Left ventricle myocardium inferior (tissue), 1 donor: Measurements from ENCODE around the gene ADAT2. TPM values are rescaled to one million over a fixed set of nuclear protein-coding genes. Genes with fewer than 3 reads are reported as not detected.

ENCODE experiments used
- DNase-seq: peaks from one replicate; pipeline ENCODE4 v3.0.0-alpha.2; 2020
- H3K27ac ChIP-seq: fragments of 200-600 bp; replicated peaks from 2 replicates; pipeline ENCODE4 v1.8.0; 2021
- H3K27me3 ChIP-seq: fragments of 200-600 bp; 2 replicates; pipeline ENCODE4 v1.8.0; 2021; ENCODE audit warnings: low read depth
- H3K36me3 ChIP-seq: fragments of 200-600 bp; 2 replicates; pipeline ENCODE4 v1.8.0; 2021
- H3K4me1 ChIP-seq: fragments of 200-600 bp; 2 replicates; pipeline ENCODE4 v1.8.0; 2021
- H3K4me3 ChIP-seq: fragments of 200-600 bp; 2 replicates; pipeline ENCODE4 v1.8.0; 2021; ENCODE audit warnings: mild to moderate bottlenecking, moderate library complexity
- H3K9me3 ChIP-seq: fragments of 200-600 bp; replicated peaks from 2 replicates; pipeline ENCODE4 v1.8.0; 2021
- intact Hi-C: fragments of 100-400 bp; cut with micrococcal nuclease; formaldehyde crosslinking; loops from one replicate; pipeline ENCODE4 v1.11.0; 2022
- total RNA-seq: library from RNA; stranded (reverse); fragmentation: NEBNext Ultra II Directional; extraction: Animal tissue kit (Norgen Biotek cat#: 25700); gene quantifications from one replicate; pipeline ENCODE4 v1.2.1, GENCODE V29; 2021
- TF ChIP-seq, protein P1 (sequence below): fragments of 200-600 bp; IDR thresholded peaks from 2 replicates; pipeline ENCODE4 v1.8.0; 2021; ENCODE audit warnings: antibody characterized with exemption, mild to moderate bottlenecking, borderline replicate concordance
- donor health status: DM: no; HTN: yes; CAD: no; lungs with severe emphysema.

Gene ADAT2
- total RNA-seq, 1 donor from 2014 or later, result 1.5 TPM

DNA sequence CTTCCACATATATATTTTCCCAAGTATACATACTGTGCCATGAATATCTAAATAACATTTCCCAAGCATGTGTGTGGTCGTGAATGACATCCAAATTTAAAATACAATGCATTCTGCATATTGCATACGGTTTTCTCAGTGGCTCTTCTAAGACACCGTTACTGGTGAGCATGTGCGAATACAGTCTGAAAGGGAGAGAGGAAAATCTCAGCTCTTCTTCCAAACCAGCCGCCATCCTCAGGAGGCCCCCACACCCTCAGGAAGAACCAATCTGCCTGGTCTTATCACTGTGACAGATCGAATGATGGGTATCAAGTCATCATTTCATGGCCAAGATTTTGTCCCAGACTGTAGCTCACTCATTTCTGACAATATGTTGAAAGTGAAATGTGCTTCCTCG lies 50.7 kb downstream of the ADAT2 start:
- intact Hi-C loops, result no loop called here
- H3K27ac ChIP-seq, result no peak overlapping the region
- TF ChIP-seq, protein P1, sequence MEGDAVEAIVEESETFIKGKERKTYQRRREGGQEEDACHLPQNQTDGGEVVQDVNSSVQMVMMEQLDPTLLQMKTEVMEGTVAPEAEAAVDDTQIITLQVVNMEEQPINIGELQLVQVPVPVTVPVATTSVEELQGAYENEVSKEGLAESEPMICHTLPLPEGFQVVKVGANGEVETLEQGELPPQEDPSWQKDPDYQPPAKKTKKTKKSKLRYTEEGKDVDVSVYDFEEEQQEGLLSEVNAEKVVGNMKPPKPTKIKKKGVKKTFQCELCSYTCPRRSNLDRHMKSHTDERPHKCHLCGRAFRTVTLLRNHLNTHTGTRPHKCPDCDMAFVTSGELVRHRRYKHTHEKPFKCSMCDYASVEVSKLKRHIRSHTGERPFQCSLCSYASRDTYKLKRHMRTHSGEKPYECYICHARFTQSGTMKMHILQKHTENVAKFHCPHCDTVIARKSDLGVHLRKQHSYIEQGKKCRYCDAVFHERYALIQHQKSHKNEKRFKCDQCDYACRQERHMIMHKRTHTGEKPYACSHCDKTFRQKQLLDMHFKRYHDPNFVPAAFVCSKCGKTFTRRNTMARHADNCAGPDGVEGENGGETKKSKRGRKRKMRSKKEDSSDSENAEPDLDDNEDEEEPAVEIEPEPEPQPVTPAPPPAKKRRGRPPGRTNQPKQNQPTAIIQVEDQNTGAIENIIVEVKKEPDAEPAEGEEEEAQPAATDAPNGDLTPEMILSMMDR, result no peak
- H3K27me3 ChIP-seq, result peaks cover 2% of the 10 kb centered on the region
- H3K9me3 ChIP-seq, result no peaks in the 10 kb centered on the region
- H3K36me3 ChIP-seq, result no peaks in the 10 kb centered on the region
- no peak overlapping the region for H3K4me3 ChIP-seq
- H3K4me1 ChIP-seq, result peaks cover 21% of the 10 kb centered on the region
- DNase-seq, result no peak

DNA sequence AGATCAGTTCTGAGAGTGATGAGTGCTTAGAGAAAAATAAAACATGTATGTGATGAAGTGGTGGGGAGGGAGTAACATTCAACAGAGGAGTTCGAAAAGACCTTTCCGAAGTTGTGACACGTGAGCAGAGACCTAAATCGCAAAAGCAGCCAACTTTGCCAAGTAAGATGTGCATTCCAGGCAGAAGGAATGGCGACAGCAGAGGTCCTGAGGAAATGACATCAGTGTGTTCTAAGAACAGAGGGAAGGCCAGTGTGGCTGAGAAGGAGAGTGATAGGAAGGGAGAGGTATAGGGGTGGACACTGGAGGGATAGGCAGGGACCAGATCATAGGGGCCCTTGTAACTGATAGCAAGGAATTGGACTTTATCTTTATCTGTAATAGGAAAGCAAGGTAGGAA lies 51.3 kb downstream of the ADAT2 start:
- Histone ChIP-seq H3K27me3 (peaks cover 3% of the 10 kb centered on the region), H3K4me1 (peaks cover 21% of the 10 kb centered on the region), H3K9me3 (no peaks in the 10 kb centered on the region), H3K4me3 (no peak overlapping the region), H3K36me3 (no peaks in the 10 kb centered on the region), H3K27ac (no peak overlapping the region)
- TF ChIP-seq, protein P1, result no peak
- DNase-seq, result no peak
- intact Hi-C loops, result no loop called here

DNA sequence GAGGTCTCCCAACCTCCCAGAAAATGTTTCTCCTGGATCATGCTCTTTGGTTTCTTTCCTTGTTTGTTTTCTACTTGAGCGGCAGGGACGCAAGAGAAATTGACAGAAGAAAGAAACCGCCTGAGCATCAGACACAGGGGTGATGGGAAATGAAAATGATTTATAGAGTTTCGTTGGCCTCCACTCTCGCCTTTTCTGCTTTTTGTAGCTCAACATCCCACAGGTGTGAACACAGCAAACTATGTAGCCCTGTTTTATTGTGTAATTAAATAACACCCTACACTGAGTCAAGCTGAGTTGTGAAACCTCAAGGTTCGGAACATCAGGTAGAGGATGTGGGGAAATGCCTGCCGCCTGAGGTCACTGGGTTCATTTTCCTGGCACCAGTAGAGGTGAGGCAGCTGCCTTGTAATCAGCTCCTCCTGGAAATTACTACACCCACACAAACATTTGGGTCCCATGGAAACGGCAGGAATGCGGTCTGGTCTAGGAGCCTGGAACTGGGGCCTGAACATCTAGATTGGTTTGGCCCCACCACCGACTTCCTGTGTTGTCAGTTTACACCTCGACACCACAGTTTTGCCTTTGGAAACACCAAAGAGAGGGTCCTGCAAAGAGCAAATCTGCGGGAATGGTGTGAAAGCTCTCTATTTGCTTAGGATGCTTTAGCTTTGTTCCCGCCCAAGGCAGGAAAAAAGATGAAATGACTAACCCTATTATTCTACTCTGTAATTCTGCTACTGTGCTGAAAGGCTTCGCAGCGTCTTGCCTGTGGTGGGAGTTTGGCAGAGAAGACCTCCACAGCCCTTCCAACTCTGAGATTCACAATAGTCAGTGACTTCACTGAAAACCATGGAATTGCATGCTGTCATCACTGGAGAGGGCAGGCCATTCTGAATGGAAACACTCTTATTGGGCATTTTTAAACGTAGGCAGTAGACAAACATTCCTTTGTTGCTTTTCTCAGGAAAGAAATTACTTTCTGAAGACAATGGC lies 53.0 kb downstream of the ADAT2 start:
- H3K27ac ChIP-seq, result no peak overlapping the region

DNA sequence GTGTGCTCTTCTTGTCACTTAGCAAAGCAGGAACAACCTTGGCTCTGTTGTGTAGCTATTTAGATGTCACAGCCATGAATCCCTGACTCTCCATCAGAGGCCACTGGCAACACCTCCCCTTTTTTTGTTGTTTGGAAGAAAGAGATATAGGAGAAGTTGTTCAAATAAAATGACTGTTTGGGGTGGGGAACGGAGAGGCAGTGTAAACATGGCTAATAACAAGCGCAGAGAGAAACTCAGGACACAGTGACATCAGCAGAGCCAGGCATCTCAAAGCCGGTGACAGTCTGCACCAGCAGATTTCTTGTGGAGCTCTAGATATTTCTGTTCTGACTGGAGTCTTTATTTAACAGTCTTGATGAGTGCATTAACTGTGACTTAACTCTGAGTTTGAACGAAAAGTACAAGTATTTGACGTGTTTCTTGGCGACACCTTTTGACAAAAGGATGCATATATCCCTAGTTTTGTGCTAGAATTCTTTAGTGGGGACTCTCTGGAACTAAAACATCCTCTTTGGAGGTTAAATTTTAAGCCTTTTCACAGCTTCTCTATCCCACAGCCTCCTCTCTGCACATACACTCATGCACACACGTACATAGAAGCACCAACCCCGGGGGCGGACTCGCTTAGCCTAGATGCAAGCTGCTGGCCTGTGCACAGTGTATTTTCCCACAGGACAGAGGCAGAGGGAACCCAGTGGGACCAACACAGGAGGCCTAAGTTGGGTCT lies 53.8 kb downstream of the ADAT2 start:
- intact Hi-C loops, result no loop called here
- DNase-seq, result no peak

More for the DNA sequence above, 53.0 kb downstream of the ADAT2 start:
- intact Hi-C loops, result no loop called here
- H3K4me3 ChIP-seq, result no peak overlapping the region
- no peak for DNase-seq
- H3K4me1 ChIP-seq, result peaks cover 21% of the 10 kb centered on the region
- H3K27me3 ChIP-seq, result peaks cover 3% of the 10 kb centered on the region
- H3K36me3 ChIP-seq, result no peaks in the 10 kb centered on the region
- TF ChIP-seq, protein P1, result no peak
- no peaks in the 10 kb centered on the region for H3K9me3 ChIP-seq

DNA sequence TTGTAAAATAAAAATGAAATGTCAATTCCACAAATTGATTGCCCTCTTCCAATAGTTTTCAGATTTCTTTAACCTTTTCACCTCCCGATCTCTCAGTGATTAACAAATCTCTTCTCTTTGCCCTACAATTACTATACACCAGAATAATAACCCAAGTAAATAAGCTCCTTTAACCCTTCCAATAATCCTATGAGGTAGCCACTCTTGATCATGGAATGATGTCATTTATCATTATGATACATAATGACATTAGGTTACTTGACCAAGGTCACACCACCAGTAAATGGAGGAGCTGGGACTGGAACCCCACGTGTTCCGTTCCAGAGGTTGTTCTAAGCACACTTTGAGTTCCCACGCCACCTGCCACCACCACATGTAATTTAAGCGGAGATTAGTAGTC lies 54.8 kb downstream of the ADAT2 start:
- Histone ChIP-seq H3K27me3 (peaks cover 3% of the 10 kb centered on the region), H3K4me3 (no peak overlapping the region), H3K9me3 (no peaks in the 10 kb centered on the region), H3K4me1 (peaks cover 14% of the 10 kb centered on the region), H3K27ac (no peak overlapping the region), H3K36me3 (no peaks in the 10 kb centered on the region)
- intact Hi-C loops, result no loop called here
- no peak for DNase-seq
- TF ChIP-seq, protein P1, result no peak

More for the DNA sequence above, 53.8 kb downstream of the ADAT2 start:
- Histone ChIP-seq H3K27ac (no peak overlapping the region), H3K4me3 (no peak overlapping the region), H3K4me1 (peaks cover 21% of the 10 kb centered on the region), H3K36me3 (no peaks in the 10 kb centered on the region), H3K27me3 (peaks cover 3% of the 10 kb centered on the region), H3K9me3 (no peaks in the 10 kb centered on the region)
- TF ChIP-seq, protein P1, result no peak
